NOMO-1 treated with dmso at 0.1 percent for 144 hours (cell line): ENCODE results near the gene SLC12A6.

Experiments used
- DNase-seq: peaks from one replicate; lab custom pipeline; 2025; ENCODE audit not compliant: unreplicated experiment; lab: John Stamatoyannopoulos, UW

SLC12A6 gene

DNA sequence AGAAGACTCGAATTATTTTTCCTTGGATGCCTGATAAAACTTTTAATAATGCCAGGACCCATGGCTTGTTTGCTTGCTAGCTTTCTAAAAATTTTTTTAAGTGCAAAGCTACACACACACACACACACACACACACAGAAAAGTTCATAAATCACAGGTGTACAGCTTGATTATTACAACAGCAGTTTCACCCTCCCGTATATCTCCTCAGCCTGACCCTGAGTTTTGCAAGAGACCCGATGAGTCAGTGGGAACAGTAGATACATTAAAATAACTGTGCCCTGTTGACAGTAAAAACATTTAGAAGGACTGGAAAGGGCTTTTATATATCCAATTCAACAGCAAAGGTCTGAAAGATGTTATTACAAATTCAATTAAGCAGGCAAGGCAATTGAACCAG lies 66.1 kb downstream of the SLC12A6 start:
- DNase-seq, result no peak

- no peak for DNase-seq
Measured at GRCh38 chr15:34266751-34267150, 70.8 kb downstream of the SLC12A6 start.

- no peak for DNase-seq
Measured at GRCh38 chr15:34264076-34264475, 73.5 kb downstream of the SLC12A6 start.

DNA sequence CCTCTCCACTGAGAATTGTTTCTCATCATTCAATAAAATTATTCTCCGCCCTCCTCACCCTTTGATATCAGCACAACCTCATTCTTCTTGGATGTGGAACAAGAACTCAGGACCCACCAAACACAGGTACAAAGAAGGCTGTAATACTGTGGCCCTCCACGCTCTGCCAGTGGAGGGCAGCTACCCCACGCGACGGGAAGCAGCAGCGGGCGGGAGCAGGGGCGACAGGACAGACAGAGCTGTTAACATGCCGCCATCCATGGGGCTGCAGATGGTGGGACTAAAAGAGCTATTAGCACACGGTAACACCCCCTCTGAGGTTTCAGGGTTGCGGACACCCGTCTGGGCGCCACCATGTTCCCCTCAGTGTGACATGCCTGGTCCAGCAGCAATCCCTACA lies 75.2 kb downstream of the SLC12A6 start:
- no peak for DNase-seq

DNA sequence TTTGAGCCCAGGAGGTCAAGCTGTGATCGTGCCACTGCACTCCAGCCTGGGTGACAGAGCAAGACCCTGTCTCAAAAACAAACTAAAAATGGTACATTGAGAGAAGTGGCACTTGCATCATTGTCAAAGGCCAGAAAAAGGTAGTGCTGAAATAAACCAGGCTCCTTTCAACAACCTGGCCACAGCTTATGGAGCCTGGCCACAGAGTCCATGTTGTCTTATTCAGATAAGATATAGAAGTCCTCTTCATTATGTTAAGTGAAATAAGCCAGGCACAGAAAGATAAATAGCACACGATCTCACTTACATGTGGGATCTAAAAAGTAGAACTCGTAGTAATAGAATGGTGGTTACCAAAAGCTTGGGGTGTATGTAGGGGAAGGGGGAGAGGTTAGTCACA lies 78.0 kb downstream of the SLC12A6 start:
- DNase-seq, result no peak

DNA sequence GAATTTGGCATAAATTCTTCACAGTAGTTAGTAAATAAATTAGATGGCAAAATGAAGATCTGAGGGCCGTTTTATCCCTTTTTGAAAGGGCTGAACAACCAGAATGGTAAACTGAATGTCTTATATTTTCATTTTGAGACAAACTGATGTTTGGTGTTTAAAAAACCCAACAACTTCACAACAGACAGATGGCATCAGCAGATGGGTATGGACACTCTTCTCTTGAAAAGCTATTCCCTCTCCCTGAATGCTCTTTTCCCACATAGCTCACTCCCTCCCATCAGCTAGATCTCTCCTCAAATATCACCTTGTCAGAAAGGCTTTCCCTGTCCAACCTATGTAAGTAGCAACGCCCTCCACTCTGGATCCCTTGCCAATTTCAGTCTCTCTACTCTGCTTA lies 79.4 kb downstream of the SLC12A6 start:
- no peak for DNase-seq

GRCh38 chr15:34252545-34252944 lies 85.0 kb downstream of the SLC12A6 start:
- DNase-seq, result no peak

DNA sequence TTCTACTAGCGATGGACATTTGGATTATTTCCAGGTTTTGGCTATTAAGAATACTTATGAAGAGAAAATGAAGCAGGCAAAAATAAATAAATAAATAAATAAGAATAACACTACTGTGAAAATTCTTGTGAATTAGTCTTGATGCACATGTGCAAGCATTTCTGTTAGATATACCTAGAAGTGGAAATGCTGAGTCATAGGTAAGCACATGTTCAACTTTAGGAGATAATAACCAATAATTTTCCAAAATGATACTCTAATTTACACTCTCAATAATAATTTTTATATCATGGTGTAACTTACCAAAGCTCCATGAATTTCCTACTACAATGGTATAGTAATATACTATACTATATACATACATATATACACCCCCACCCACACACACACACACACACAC lies 89.4 kb downstream of the SLC12A6 start:
- DNase-seq, result no peak

DNA sequence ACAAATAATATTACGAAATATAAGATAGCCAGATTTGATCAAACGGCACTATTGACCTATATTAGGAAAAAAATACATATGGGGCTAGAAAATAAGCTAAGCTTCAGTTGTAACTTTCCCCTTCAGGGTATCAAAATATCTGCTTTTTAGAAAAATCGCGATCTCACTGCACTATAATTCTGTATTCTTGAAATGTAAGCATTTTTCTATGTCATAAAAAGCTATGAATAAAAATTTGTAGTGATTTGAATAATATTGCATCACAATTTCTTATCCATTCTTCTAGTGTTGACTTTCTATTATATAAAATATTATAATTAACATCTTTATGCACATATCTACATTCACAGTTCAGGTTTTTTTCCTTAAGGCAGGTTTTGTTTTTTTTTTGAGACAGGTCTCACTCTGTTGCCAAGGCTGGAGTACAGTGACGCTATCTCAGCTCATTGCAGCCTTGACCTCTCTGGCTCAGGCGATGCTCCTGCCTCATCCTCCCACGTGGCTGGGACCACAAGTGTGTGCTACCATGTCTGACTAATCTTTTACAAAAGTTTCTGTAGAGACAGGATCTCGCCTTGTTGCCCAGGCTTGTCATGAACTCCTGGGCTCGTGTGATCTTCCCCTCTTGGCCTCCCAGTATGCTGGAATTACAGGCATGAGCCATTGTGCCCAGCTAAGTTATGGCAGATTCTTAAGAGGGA lies 91.2 kb downstream of the SLC12A6 start:
- DNase-seq, result no peak

GRCh38 chr15:34243226-34243625 lies 94.4 kb downstream of the SLC12A6 start:
- DNase-seq, result no peak

- no peak for DNase-seq
Measured at GRCh38 chr15:34242331-34242710, 95.3 kb downstream of the SLC12A6 start.

DNA sequence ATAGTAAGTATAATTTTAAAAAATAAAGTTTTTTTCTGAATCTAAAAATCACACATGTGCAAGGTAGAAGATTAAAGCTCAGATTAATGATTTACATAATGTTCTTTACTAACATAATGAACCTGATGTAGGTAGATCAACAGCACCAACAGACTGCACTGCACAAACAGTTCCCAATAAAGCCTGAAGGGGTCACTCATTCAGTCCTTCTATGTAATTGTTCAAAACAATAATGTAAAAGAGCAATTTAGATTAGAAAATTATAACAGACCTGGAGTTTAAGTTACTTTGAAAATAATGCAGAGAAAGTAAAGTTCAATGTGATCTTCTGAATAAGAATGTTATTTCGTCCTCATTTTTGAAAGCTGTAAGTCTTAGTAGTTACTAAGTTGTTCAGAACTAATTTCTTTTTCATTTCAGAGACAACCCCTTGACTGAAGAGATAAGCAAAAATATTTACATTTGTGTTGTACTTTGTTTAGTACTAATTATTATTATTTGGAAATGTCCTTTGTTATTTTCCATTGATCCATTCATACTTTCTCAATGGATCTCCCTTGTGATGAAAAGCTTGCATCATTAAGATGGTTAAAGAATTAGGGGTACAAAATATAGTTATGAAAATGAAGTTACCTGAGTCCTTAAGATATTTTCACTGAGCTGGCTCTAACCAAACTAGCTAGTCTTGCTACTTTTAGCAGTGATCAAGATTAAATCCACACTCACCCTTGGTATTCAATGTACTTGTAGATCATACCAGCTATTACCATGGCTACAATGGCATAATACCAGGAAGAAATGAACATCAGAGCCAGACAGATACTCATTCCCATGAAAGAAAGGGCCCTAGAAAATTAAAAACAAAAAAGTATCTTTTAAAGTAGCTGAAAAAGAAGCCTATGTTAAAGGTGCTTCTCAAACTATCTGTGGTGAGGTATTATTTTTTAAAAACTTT lies 95.9 kb downstream of the SLC12A6 start:
- DNase-seq, result no peak

- no peak for DNase-seq
Measured at GRCh38 chr15:34240537-34240936, 97.0 kb downstream of the SLC12A6 start.

DNA sequence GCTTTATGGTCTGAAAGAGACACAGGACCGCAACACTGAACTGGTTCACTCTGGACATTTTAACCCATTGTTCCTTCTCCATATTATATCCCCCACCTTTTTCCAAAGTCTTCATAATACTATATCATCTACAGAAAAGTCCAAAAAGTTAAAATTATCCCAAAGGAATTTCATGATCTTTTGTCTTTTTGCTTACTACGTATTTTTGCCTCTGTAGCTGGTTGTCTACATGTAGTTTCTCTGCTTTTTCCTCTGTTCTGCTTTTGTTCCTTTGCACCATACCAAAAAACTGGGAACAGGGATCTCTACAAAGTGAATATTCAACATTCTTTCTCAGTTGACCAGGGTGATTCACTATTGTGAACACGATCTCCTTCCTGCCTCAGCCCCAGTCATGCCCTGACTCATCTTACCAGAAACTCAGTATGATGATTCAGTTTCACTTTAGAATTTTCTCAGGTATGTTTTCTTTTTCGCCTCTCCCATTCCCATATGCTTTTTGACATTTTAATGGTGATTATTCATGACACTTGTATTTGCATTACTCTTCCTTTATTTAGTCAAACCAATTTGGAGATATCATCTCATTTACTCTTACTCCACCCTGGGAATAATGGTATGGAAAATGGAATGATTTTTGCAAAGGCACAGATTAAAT lies 98.3 kb downstream of the SLC12A6 start:
- no peak for DNase-seq

DNA sequence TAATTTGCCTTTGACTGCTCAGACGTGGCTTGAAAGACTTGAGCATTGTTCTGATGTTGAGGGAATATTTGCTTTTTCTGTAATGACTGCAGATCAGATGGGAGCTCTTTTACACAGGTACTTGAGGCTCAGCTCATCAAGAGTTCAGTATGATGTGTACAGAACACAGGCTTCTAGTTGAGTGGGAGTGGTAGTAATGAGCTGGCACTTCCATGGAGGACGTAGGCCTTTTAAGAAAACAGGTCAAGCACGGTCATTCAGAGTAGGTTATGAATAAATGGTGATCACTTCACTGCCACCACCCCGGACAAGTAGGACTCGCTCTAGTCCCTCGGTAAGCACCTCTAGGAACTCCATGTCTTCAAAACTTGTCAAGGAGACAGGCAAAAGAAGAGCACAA lies 104.0 kb downstream of the SLC12A6 start:
- no peak for DNase-seq

DNA sequence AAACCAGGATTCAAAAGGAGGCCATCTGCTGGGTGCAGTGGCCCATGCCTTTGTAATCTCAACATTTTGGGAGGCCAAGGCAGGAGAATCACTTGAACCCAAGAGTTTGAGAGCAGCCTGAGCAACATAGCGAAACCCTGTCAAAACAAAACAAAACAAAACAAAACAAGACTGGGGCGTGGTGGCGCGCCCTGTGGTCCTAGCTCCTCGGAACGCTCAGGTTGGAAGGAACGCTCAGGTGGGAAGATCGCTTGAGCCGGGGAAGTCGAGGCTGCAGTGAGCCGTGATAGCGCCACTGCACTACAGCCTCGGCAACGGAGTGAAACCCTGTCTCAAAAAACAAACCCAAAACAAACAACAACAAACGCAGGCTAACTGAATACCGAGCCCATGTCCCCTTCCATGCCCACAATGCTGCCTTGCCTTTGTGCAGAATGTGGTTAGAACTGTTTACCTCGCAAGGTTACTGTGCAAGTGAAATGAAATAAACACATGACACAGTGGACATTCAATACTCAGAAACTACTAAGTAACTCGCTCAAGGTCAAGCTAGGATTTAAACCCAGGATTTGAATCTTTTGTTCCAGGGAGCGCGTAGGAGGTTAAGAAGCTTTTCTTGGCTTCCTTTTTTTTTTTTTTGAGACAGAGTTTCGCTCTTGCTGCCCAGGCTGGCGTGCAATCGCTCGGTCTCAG lies 113.5 kb downstream of the SLC12A6 start:
- DNase-seq, result no peak

- no peak for DNase-seq
Measured at GRCh38 chr15:34217587-34218225, 119.9 kb downstream of the SLC12A6 start.

GRCh38 chr15:34216527-34217270 lies 120.9 kb downstream of the SLC12A6 start:
- no peak for DNase-seq

DNA sequence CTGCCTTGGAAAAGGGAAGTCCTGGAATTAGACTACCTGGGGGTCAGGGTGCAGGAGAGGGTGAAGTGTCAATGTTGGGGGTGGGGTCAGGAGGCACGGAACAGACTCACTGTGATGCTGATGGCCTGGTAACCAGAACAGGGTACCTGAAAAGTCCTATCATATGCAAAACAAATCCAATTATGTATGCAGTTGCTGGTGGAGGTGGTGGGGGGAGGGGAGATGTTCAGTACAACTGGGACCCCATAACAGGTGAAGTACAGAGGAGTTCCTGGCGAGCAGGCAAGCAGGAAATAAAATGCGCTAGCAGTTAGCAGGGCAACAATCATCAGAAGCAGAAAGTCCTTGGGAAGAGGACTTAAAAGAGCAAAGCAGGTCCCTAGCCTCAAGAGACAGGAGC lies 123.4 kb downstream of the SLC12A6 start:
- no peak for DNase-seq

GRCh38 chr15:34213690-34214089 lies 123.9 kb downstream of the SLC12A6 start:
- DNase-seq, result no peak
